EH (cell line): ENCODE data around the gene HNRNPH3.
"Not testable (repeated sequence)": the region's sequence is repeated elsewhere in the genome, so short reads cannot be mapped to it uniquely, and the experiment has no call there.

Source experiments
- DNase-seq: peaks from one replicate; pipeline ENCODE4 v3.0.0-alpha.2; 2015; ENCODE audit warnings: low read depth

The HNRNPH3 gene

GRCh38 chr10:68331455-68332258 is at the start of gene HNRNPH3:
Gene HNRNPH3, plus strand, starts transcription at chr10:68332064. Its CDS starts 5,158 bp downstream, at chr10:68337222.
- peak; percentile 97 for DNase-seq

- DNase-seq = no peak
Observed at GRCh38 chr10:68284062-68285001, 47.5 kb upstream of the HNRNPH3 start.

GRCh38 chr10:68288717-68289116 is 43.1 kb upstream of the HNRNPH3 start:
- DNase-seq = no peak

- DNase-seq = no peak
Observed at GRCh38 chr10:68290736-68291135, 41.1 kb upstream of the HNRNPH3 start.

- DNase-seq = peak; percentile 59
Observed at GRCh38 chr10:68296843-68297663, 34.8 kb upstream of the HNRNPH3 start.

- DNase-seq = no peak
Observed at GRCh38 chr10:68301301-68301700, 30.6 kb upstream of the HNRNPH3 start.

GRCh38 chr10:68301790-68302502 is 29.9 kb upstream of the HNRNPH3 start:
- DNase-seq = peak; percentile 70

GRCh38 chr10:68302503-68302823 is 29.4 kb upstream of the HNRNPH3 start:
- no peak for DNase-seq

GRCh38 chr10:68302871-68303270 is 29.0 kb upstream of the HNRNPH3 start:
- no peak for DNase-seq

- no peak for DNase-seq
Observed at GRCh38 chr10:68303849-68304412, 27.9 kb upstream of the HNRNPH3 start.

GRCh38 chr10:68305854-68306253 is 26.0 kb upstream of the HNRNPH3 start:
- no peak for DNase-seq

- no peak for DNase-seq
Observed at GRCh38 chr10:68310531-68310930, 21.3 kb upstream of the HNRNPH3 start.

GRCh38 chr10:68314930-68315329 is 16.9 kb upstream of the HNRNPH3 start:
- not testable (repeated sequence) for DNase-seq

GRCh38 chr10:68315582-68315981 is 16.3 kb upstream of the HNRNPH3 start:
- DNase-seq = no peak

- no peak for DNase-seq
Observed at GRCh38 chr10:68318331-68319059, 13.4 kb upstream of the HNRNPH3 start.

GRCh38 chr10:68324396-68324795 is 7.5 kb upstream of the HNRNPH3 start:
- DNase-seq = not testable (repeated sequence)

- peak; percentile 74 for DNase-seq
Observed at GRCh38 chr10:68327889-68328786, 3.7 kb upstream of the HNRNPH3 start.

GRCh38 chr10:68329506-68329861 is 2.4 kb upstream of the HNRNPH3 start:
- no peak for DNase-seq

GRCh38 chr10:68330852-68331454 is 911 bp upstream of the HNRNPH3 start:
- DNase-seq = no peak
